ENCODE data around the gene MPRIP. TPM values are rescaled to one million over a fixed set of nuclear protein-coding genes. Genes with fewer than 3 reads are reported as not detected.
A peak's percentile ranks its signal among the peaks of the same experiment; 100 is the strongest.

Gene MPRIP
- total and polyA plus RNA-seq, 2 donors (not counting 1 experiment from before 2014, with no cell fraction given), result 130 to 299 TPM

- CTCF ChIA-PET, result interaction anchor here (1.1 kb wide), 1 partner anchor 169 kb away, joined by 3 read pairs; no protein-coding TSS in a partner anchor
These were observed 133.1 kb downstream of the MPRIP start for GRCh38 chr17:17175340-17175739.

More at GRCh38 chr17:17175340-17175739, 133.1 kb downstream of the MPRIP start:
- H3K27ac Mint-ChIP-seq, result peak overlapping the region; percentile 88
- DNase-seq, result no peak
- Histone ChIP-seq H4K20me1 (ENCODE audit: control insufficient read depth, insufficient read depth, low read length, poor library complexity, severe bottlenecking) (peaks cover 9% of the 10 kb centered on the region), H2AFZ (ENCODE audit: insufficient read depth, low read depth, low read length, poor library complexity, severe bottlenecking) (no peak overlapping the region), H3K4me3 (ENCODE audit: control extremely low read depth in 1 of 5, extremely low read depth in 1 of 5, insufficient read depth in 1 of 5, low read depth in 2 of 5, low read length in 4 of 5) (no peak overlapping the region), H3K9me3 (ENCODE audit: control extremely low read depth in 1 of 3, control insufficient read depth in 2 of 3, insufficient read depth in 1 of 3, low read length in 2 of 3) (no peaks in the 10 kb centered on the region), H3K36me3 (replicated peaks in 1 of 2; ENCODE audit: control extremely low read depth in 1 of 2, control insufficient read depth in 1 of 2, extremely low read depth in 1 of 2, insufficient read depth in 2 of 2, low read length in 1 of 2) (peaks cover 2 to 86% of the 10 kb centered on the region in 2 experiments), H3K79me2 (ENCODE audit: control insufficient read depth, insufficient read depth, low read length) (no peaks in the 10 kb centered on the region), H3K4me1 (ENCODE audit: control insufficient read depth in 2 of 2, insufficient read depth in 2 of 2, low read length in 2 of 2) (peaks cover 20 to 23% of the 10 kb centered on the region in 2 donors), H3K27ac (ENCODE audit: low read length in 2 of 2) (peak overlapping the region; percentile 59 to 63), H3K27me3 (replicated peaks in 1 of 4; ENCODE audit: control extremely low read depth in 1 of 4, control insufficient read depth in 3 of 4, insufficient read depth in 4 of 4, low read length in 3 of 4) (no peaks in the 10 kb centered on the region), H3K9ac (ENCODE audit: low read length) (peak overlapping the region; percentile 12), H3K4me2 (replicated peaks; ENCODE audit: low read depth, low read length, poor library complexity, severe bottlenecking) (peak overlapping the region; percentile 63)
- H3K4me3 Mint-ChIP-seq, result peak overlapping the region; percentile 26
- no peaks in the 10 kb centered on the region for H3K27me3 Mint-ChIP-seq
- 100% methylated on average over 3 of the region's 8 CpGs for WGBS (ENCODE audit: insufficient coverage)
- no peaks in the 10 kb centered on the region for H3K9me3 Mint-ChIP-seq (ENCODE audit: insufficient read depth)
- intact Hi-C loops (cut with micrococcal nuclease), result no loop called here
- H3K4me1 Mint-ChIP-seq, result peaks cover 38% of the 10 kb centered on the region
- POLR2A ChIA-PET, result interaction anchor here (0.5 to 1.2 kb wide), 2 partner anchors 62 to 111 kb away, joined by 3 read pairs; no protein-coding TSS in a partner anchor
- no peak for ATAC-seq (ENCODE audit: low read depth)
- TF ChIP-seq EZH2 (IDR thresholded peaks at IDR 0.05; ENCODE audit: borderline replicate concordance, insufficient read depth, low read depth, low read length, poor library complexity, severe bottlenecking) (no peak), CTCF (IDR thresholded peaks at IDR 0.05) (no peak)
